Right atrium auricular region (tissue), 2 donors: ENCODE measurements around the gene HPCAL4. TPM values are rescaled to one million over a fixed set of nuclear protein-coding genes. Genes with fewer than 3 reads are reported as not detected.

Source experiments
- DNase-seq: peaks from one replicate; pipeline ENCODE4 v3.0.0-alpha.2; 2019; ENCODE audit warnings: low spot score
- H3K27ac ChIP-seq, 2 donors: fragments of 200-600 bp; sonication (generic); 1 replicate in 1 of 2; 2 replicates in 1 of 2; pipeline ENCODE4 v1.5.1; 2016 to 2019
- H3K27me3 ChIP-seq, 2 donors: fragments of 200-600 bp; sonication (generic); one replicate each; pipeline versions ENCODE4 v1.5.1 to v1.6.0; 2017 to 2019
- H3K36me3 ChIP-seq: fragments of 200-600 bp; sonication (generic); one replicate; pipeline ENCODE4 v1.5.1; 2016
- H3K4me1 ChIP-seq, 2 donors: fragments of 200-600 bp; sonication (generic); one replicate each; pipeline versions ENCODE4 v1.5.1 to v1.6.0; 2017 to 2019
- H3K4me3 ChIP-seq, 2 donors: fragments of 200-600 bp; sonication (generic); 1 replicate in 1 of 2; 2 replicates in 1 of 2; pipeline ENCODE4 v1.5.1; 2017 to 2019; ENCODE audit warnings: mild to moderate bottlenecking in 1 of 2, moderate library complexity in 1 of 2
- H3K9me3 ChIP-seq, 2 donors: fragments of 200-600 bp; sonication (generic); one replicate each; pipeline ENCODE4 v1.5.1; 2019
- total RNA-seq, 2 donors: library from RNA; depleted of rRNA; stranded (reverse); fragments of >200 nt; gene quantifications; one replicate each; pipeline ENCODE4 v1.1.0, GENCODE V29; 2016
- TF ChIP-seq, protein P1 (sequence below), 2 donors: fragments of 200-600 bp; sonication (generic); IDR thresholded peaks; one replicate each; pipeline ENCODE4 v1.5.1; 2019; ENCODE audit warnings: antibody characterized with exemption in 2 of 2

The HPCAL4 gene
- total RNA-seq, 2 donors from 2014 or later: 1.3 to 2.8 TPM

DNA sequence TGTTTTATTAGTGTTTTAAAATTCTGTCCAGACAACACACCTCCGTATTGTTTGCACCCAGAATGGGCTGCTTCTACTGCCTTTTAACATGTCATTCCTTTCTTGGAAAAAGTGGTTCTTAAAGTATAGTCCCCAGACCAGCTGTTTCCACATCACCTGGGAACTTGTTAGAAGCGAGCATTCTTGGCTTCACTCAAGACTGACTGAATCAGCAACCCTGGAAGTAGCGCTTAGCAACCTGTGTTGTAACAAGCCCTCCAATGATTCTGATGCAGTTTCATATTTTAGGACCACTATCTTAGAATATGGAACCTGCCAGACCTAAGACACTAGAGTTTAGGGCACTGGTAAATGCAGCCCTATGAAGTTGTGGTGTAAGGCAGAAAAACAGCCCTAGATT is 41.5 kb upstream of the HPCAL4 start:
- DNase-seq: no peak
- Histone ChIP-seq H3K4me3 (no peak overlapping the region), H3K9me3 (no peaks in the 10 kb centered on the region), H3K4me1 (no peaks in the 10 kb centered on the region), H3K27ac (no peak overlapping the region), H3K27me3 (no peaks in the 10 kb centered on the region), H3K36me3 (no peaks in the 10 kb centered on the region)
- TF ChIP-seq, protein P1, sequence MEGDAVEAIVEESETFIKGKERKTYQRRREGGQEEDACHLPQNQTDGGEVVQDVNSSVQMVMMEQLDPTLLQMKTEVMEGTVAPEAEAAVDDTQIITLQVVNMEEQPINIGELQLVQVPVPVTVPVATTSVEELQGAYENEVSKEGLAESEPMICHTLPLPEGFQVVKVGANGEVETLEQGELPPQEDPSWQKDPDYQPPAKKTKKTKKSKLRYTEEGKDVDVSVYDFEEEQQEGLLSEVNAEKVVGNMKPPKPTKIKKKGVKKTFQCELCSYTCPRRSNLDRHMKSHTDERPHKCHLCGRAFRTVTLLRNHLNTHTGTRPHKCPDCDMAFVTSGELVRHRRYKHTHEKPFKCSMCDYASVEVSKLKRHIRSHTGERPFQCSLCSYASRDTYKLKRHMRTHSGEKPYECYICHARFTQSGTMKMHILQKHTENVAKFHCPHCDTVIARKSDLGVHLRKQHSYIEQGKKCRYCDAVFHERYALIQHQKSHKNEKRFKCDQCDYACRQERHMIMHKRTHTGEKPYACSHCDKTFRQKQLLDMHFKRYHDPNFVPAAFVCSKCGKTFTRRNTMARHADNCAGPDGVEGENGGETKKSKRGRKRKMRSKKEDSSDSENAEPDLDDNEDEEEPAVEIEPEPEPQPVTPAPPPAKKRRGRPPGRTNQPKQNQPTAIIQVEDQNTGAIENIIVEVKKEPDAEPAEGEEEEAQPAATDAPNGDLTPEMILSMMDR (IDR thresholded peaks at IDR 0.05): no peak

DNA sequence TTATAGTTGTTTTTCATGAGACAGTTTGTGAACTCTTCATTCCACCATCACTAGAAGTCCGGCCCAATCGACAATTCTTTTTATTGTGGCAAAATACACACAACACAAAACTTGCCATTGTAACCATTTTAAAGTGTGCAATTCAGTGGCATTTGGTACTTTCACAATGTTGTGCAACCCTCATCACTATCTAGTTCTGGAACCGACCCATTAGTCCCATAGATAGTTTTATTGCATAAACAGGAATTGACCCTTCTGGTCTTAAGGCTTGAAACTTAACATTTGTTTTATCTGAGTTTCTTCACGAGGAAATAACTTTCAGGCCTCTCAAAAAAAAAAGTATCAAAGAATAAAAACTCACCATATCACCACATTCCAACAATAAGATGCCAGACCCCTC is 38.6 kb upstream of the HPCAL4 start:
- no peaks in the 10 kb centered on the region for H3K36me3 ChIP-seq
- H3K4me1 ChIP-seq: no peaks in the 10 kb centered on the region
- no peak for DNase-seq
- TF ChIP-seq, protein P1 (IDR thresholded peaks at IDR 0.05): no peak
- H3K9me3 ChIP-seq: no peaks in the 10 kb centered on the region
- no peak overlapping the region for H3K27ac ChIP-seq
- no peak overlapping the region for H3K4me3 ChIP-seq
- H3K27me3 ChIP-seq: no peaks in the 10 kb centered on the region

DNA sequence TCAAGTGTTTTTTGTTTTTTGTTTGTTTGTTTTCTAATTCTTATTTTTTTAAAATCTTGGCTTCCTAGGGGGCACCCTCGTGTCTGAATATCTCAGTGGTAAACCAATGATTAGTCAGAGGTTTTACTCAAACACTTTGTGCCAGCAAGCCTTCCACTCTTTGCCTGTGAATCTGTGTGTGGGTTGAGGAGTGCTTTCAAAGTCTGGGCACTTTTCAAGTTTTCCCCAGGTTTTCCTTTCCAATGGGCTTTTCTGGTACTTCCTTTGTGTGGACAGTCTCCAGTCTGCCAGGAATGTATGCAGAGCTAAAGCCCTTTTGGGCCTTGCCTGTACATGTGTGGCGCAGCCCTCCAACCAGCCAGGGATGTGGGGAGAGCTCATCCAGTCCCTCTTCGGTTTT is 37.8 kb upstream of the HPCAL4 start:
- no peak overlapping the region for H3K4me3 ChIP-seq
- TF ChIP-seq, protein P1 (IDR thresholded peaks at IDR 0.05): no peak
- DNase-seq: no peak
- no peaks in the 10 kb centered on the region for H3K27me3 ChIP-seq
- no peak overlapping the region for H3K27ac ChIP-seq
- no peaks in the 10 kb centered on the region for H3K36me3 ChIP-seq
- no peaks in the 10 kb centered on the region for H3K4me1 ChIP-seq
- H3K9me3 ChIP-seq: no peaks in the 10 kb centered on the region

DNA sequence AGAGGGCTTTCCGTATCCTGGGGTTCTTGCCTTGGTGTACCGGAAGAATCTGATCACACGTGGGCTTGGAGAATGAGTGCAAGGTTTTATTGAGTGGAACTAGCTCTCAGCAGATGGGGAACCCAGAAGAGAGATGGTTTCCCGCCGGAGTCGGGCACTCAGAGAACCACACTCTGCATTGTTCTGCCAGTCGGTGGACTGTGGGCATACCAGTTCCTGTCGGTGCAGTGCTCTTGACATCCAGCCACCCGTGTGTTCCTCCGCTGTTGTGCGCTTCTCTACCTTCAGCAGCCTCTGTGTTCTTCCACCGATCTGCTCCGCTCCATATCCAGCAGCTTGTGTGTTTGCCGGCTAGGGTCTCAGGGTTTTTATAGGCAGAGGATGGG is 36.7 kb upstream of the HPCAL4 start:
- TF ChIP-seq, protein P1 (IDR thresholded peaks at IDR 0.05): no peak
- no peaks in the 10 kb centered on the region for H3K4me1 ChIP-seq
- no peak for DNase-seq
- H3K9me3 ChIP-seq: no peaks in the 10 kb centered on the region
- no peak overlapping the region for H3K27ac ChIP-seq
- no peak overlapping the region for H3K4me3 ChIP-seq
- H3K36me3 ChIP-seq: no peaks in the 10 kb centered on the region
- H3K27me3 ChIP-seq: no peaks in the 10 kb centered on the region

DNA sequence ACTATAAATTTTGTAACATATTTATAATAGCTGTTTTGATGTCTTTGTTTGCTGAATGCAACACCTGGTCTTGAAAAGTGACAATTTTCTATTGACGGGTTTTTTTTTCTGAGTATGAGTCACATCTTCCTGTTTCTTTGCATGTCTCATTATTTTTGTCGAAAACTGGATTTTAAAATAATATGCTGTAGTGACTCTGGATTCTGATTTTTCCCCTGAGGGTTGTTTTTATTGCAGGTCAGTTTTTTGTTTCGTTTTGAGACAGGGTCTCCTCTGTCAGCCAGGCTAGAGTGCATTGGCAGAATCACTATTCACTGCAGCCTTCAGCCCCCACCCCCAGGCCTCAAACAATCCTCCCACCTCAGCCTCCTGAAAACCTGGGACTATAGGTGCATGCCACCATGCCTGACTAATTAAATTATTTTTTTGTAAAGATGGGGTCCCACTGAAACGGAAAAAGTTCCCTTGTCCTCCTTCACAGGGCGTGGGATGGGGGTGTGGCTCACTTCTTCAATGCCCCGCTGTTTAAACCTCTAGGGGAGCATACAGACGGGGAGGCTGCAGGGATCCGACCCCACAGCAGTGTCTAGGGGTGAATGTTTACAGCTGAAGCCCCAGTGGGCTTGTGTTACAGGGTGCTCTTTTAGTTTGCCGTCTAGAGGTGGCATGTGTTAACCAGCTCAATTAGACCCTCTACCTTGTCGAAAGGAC is 36.1 kb upstream of the HPCAL4 start:
- Histone ChIP-seq H3K36me3 (no peaks in the 10 kb centered on the region), H3K27me3 (no peaks in the 10 kb centered on the region), H3K4me1 (no peaks in the 10 kb centered on the region), H3K4me3 (no peak overlapping the region), H3K9me3 (no peaks in the 10 kb centered on the region), H3K27ac (no peak overlapping the region)
- no peak for DNase-seq
- TF ChIP-seq, protein P1 (IDR thresholded peaks at IDR 0.05): no peak

DNA sequence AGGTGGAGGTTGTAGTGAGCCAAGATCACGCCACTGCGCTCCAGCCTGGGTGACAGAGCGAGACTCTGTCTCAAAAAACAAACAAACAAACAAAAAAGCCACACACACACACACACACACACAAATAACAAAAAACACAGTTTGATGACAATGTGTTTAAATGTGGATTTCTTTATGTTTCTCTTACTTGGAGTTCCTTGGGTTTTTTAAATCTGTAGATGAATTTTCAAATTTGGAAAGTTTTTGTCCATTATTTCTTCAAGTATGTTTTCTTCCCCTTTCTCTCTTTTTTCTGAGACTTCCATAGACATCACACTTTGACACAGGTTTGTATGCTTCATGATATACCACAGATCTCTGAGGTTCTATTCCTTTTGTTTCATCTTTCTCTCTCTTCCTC is 35.4 kb upstream of the HPCAL4 start:
- H3K27me3 ChIP-seq: no peaks in the 10 kb centered on the region
- TF ChIP-seq, protein P1 (IDR thresholded peaks at IDR 0.05): no peak
- no peak for DNase-seq

More for the DNA sequence above, 35.4 kb upstream of the HPCAL4 start:
- no peaks in the 10 kb centered on the region for H3K36me3 ChIP-seq
- no peak overlapping the region for H3K27ac ChIP-seq
- no peaks in the 10 kb centered on the region for H3K9me3 ChIP-seq
- H3K4me1 ChIP-seq: no peaks in the 10 kb centered on the region
- no peak overlapping the region for H3K4me3 ChIP-seq
